Heart left ventricle (tissue), 16 donors: ENCODE results near the gene CHRNB4. TPM values are rescaled to one million over a fixed set of nuclear protein-coding genes. Genes with fewer than 3 reads are reported as not detected.

ENCODE experiments used
- ATAC-seq, 4 donors: fragments of 200-7000 bp; cut with Tn5 transposase; one replicate each; pipeline ENCODE4 v1.9.1; 2020 to 2022; ENCODE audit warnings: moderate library complexity in 4 of 4, mild to moderate bottlenecking in 3 of 4, moderate number of reproducible peaks in 1 of 4
- DNase-seq, 5 donors: peaks; one replicate each; pipeline ENCODE4 v3.0.0-alpha.2; 2020
- H3K27ac ChIP-seq, 12 donors: fragments of 200-600 bp; sonication (generic) in 4 of 12; one replicate each; pipeline versions ENCODE4 v1.5.0 to v1.8.0; 2016 to 2022; ENCODE audit warnings: mild to moderate bottlenecking in 2 of 12
- H3K27me3 ChIP-seq, 9 donors: fragments of 200-600 bp; sonication (generic) in 2 of 9; one replicate each; pipeline versions ENCODE4 v1.5.1 to v1.8.0; 2016 to 2022; ENCODE audit warnings: mild to moderate bottlenecking in 3 of 9
- H3K36me3 ChIP-seq, 9 donors: fragments of 200-600 bp; sonication (generic) in 2 of 9; one replicate each; pipeline versions ENCODE4 v1.5.0 to v1.8.0; 2018 to 2022; ENCODE audit warnings: mild to moderate bottlenecking in 2 of 9
- H3K4me1 ChIP-seq, 12 donors: fragments of 200-600 bp; sonication (generic) in 4 of 12; one replicate each; pipeline versions ENCODE4 v1.5.0 to v1.8.0; 2016 to 2022; ENCODE audit warnings: mild to moderate bottlenecking in 3 of 12
- H3K4me3 ChIP-seq, 12 donors: fragments of 200-600 bp; sonication (generic) in 4 of 12; one replicate each; pipeline versions ENCODE4 v1.5.0 to v1.8.0; 2017 to 2022; ENCODE audit warnings: mild to moderate bottlenecking in 9 of 12, moderate library complexity in 4 of 12
- H3K9me3 ChIP-seq, 12 donors: fragments of 200-600 bp; sonication (generic) in 4 of 12; one replicate each; pipeline versions ENCODE4 v1.5.0 to v1.8.0; 2016 to 2022; ENCODE audit warnings: mild to moderate bottlenecking in 1 of 12
- CTCF ChIP-seq, 12 donors: fragments of 200-600 bp; sonication (generic) in 4 of 12; IDR thresholded peaks; one replicate each; pipeline versions ENCODE4 v1.5.0 to v1.8.0; 2018 to 2022; ENCODE audit warnings: antibody characterized with exemption in 12 of 12, mild to moderate bottlenecking in 5 of 12
- POLR2A ChIP-seq, 2 donors: fragments of 450-650 bp; IDR thresholded peaks; one replicate each; pipeline ENCODE4 v1.6.1; 2017; ENCODE audit warnings: antibody characterized with exemption in 2 of 2, mild to moderate bottlenecking in 2 of 2, moderate library complexity in 2 of 2
- WGBS, 4 donors: extraction: QIAGEN DNeasy Blood & Tissue Kit in 2 of 4; methylation state at CpG; one replicate each; pipeline versions ENCODE4 v1.1.5 to v1.1.7; 2013 to 2018; 5-methylcytosine and 5-hydroxymethylcytosine counted together
- intact Hi-C, 10 donors: fragments of 100-400 bp; cut with DNase I; formaldehyde crosslinking; loops; one replicate each; pipeline versions ENCODE4 v1.11.1 to v1.14.2; 2022
- polyA plus RNA-seq, 2 donors: library from polyadenylated mRNA; stranded (reverse); fragments of 200-250 nt; gene quantifications; one replicate each; pipeline ENCODE4 v1.2.3, GENCODE V29; 2013
- total RNA-seq, 9 donors: library from RNA; depleted of rRNA in 2 of 9; stranded (reverse); fragments of >200 nt in 2 of 9; fragmentation: NEBNext Ultra II Directional in 3 of 9; extraction: Animal tissue kit (Norgen Biotek cat#: 25700) in 3 of 9; gene quantifications; one replicate each; pipeline versions ENCODE4 v1.1.0 to v1.2.4, GENCODE V29; 2016 to 2023
- donor health status: ischemic (EF 13 %, LVEDD 7.1; RV severe dilation, severe dysfunction).
- donor health status: healthy with polysubstance abuse.
- donor health status: DM: no; HTN: yes; CAD: no.
- donor health status: DM: no; HTN: no; CAD: no.
- donor health status: ischemic (EF 25% LVEDD 6.9; RV normal size, moderate dysfunction).
- donor health status: ischemic (EF 25% LVEDD 5.7; RV mildly dilated, moderate dysfunction).
- donor health status: healthy.
- donor health status: DM: yes; HTN: yes; CAD: no.
- donor health status: ischemic (EF 35%, LVEDD 5.7; RV mildly dilated, moderate dysfunction).
- donor health status: nonischemic (EF 11% LVEDD 7.7; RV severe dilation, severe dysfunction).
- donor health status: DM: yes; HTN: yes; CAD: no.
- donor health status: PGD.
- donor health status: ischemic (EF 29% LVEDD 5.4; RV normal size, mild dysfunction).
- donor health status: nonischemic (EF 23%, LVEDD 6.1; RV moderate dilation, normal function).

Gene CHRNB4
- total and polyA plus RNA-seq, 11 donors = 0.21 TPM; not detected in 10

- TF ChIP-seq POLR2A (IDR thresholded peaks at IDR 0.05) (no peak), CTCF (IDR thresholded peaks at IDR 0.05) (no peak)
Measured at GRCh38 chr15:78604420-78604819, 36.6 kb downstream of the CHRNB4 start.

DNA sequence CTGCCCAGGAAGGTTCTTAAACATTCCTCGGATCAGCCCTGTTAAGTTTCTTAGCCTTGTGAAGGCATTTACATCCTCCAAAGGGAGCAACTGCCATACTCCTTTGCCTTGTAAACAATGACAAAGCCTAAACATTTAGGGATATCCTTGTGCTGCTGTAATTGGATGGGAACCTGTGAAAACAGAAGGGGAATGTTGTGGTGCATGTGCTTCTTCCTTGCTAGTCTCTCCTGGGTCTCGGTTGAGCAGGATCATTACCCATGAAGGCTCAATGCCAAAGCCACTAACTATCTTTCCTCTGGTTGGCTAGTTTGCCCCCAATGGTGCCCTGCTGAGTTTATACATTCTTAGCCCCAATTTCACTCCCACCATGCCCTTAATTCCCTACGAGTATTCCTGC is 37.5 kb downstream of the CHRNB4 start:
- no peaks in the 10 kb centered on the region for H3K4me1 ChIP-seq
- no peak for TF ChIP-seq POLR2A (IDR thresholded peaks at IDR 0.05)
- no peak for TF ChIP-seq CTCF (IDR thresholded peaks at IDR 0.05)
- 67 to 81% (median 75%) methylated on average over 3 of the region's 3 CpGs for WGBS, 4 donors
- no peak overlapping the region for H3K4me3 ChIP-seq
- H3K36me3 ChIP-seq = no peaks in the 10 kb centered on the region
- intact Hi-C loops = no loop called here
- H3K9me3 ChIP-seq = no peaks in the 10 kb centered on the region
- no peaks in the 10 kb centered on the region for H3K27me3 ChIP-seq
- H3K27ac ChIP-seq = no peak overlapping the region
- no peak for DNase-seq
- no peak for ATAC-seq

More at GRCh38 chr15:78604420-78604819, 36.6 kb downstream of the CHRNB4 start:
- DNase-seq = no peak
- ATAC-seq = no peak
- no peak overlapping the region for H3K4me3 ChIP-seq
- no peaks in the 10 kb centered on the region for H3K27me3 ChIP-seq
- intact Hi-C loops = no loop called here
- 88 to 98% (median 93%) methylated on average over 2 of the region's 2 CpGs for WGBS, 4 donors
- no peak overlapping the region for H3K27ac ChIP-seq
- H3K36me3 ChIP-seq = no peaks in the 10 kb centered on the region
- no peaks in the 10 kb centered on the region for H3K9me3 ChIP-seq
- H3K4me1 ChIP-seq = no peaks in the 10 kb centered on the region

DNA sequence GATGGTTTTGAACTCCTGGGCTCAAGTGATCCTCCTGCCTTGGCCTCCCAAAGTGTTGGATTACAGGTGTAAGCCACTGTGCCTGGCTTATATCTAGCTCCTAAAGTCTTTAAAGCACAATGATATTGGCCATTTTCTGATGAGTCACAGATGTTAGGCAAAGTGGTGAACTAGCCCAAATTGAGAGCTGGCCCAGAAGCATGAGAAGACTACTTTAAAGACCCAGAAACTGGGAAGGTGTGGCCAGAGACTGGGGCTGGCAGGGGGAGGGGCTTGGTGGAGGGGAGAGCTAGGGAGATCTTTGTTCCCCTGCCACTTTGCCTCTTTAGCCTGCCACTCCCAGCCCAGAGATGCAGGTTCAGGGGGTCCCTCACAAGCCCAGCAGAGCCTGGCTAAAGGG is 41.8 kb downstream of the CHRNB4 start:
- Histone ChIP-seq H3K27ac (no peak overlapping the region), H3K36me3 (no peaks in the 10 kb centered on the region), H3K27me3 (no peaks in the 10 kb centered on the region), H3K9me3 (no peaks in the 10 kb centered on the region), H3K4me3 (no peak overlapping the region), H3K4me1 (no peaks in the 10 kb centered on the region)
- TF ChIP-seq CTCF (IDR thresholded peaks at IDR 0.05) (no peak), POLR2A (IDR thresholded peaks at IDR 0.05) (no peak)
- intact Hi-C loops = no loop called here
- no peak for DNase-seq
- ATAC-seq = no peak

- Histone ChIP-seq H3K36me3 (no peaks in the 10 kb centered on the region), H3K27me3 (no peaks in the 10 kb centered on the region), H3K9me3 (no peaks in the 10 kb centered on the region), H3K27ac (no peak overlapping the region), H3K4me1 (no peaks in the 10 kb centered on the region), H3K4me3 (no peak overlapping the region)
- WGBS, 4 donors = 76 to 90% (median 81%) methylated on average over 3 of the region's 3 CpGs
- TF ChIP-seq POLR2A (IDR thresholded peaks at IDR 0.05) (no peak), CTCF (IDR thresholded peaks at IDR 0.05) (no peak)
- no peak for ATAC-seq
- intact Hi-C loops = no loop called here
- no peak for DNase-seq
Measured at GRCh38 chr15:78598348-78598747, 42.7 kb downstream of the CHRNB4 start.
